Kasumi-1 (cell line): ENCODE data around the gene JAG2.
A peak's percentile ranks its signal among the peaks of the same experiment; 100 is the strongest.

ENCODE experiments used
- DNase-seq, 2 experiments: peaks; one replicate each; lab custom pipeline; 2025; lab: John Stamatoyannopoulos, UW

The JAG2 gene

DNA sequence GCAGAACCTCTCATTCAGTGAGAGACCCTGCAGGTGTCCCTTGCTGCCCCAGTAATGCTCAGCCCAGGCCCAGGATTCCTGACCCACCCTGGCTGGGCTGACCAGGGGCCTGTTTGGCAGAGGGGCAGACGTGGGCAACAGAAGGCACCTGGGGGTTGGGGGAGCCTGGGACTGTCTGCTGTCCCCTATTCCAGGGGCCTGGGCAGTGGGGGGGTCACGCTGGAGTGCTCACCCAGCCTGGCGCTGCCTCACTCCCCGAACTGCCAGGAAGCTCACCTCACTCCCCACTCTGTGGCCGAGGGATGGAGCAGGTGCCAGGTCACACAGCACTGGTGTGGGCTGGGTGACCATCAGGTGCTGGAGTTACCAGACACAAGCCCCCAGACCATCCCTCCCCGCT is 35.1 kb upstream of the JAG2 start:
- DNase-seq: no peak

DNA sequence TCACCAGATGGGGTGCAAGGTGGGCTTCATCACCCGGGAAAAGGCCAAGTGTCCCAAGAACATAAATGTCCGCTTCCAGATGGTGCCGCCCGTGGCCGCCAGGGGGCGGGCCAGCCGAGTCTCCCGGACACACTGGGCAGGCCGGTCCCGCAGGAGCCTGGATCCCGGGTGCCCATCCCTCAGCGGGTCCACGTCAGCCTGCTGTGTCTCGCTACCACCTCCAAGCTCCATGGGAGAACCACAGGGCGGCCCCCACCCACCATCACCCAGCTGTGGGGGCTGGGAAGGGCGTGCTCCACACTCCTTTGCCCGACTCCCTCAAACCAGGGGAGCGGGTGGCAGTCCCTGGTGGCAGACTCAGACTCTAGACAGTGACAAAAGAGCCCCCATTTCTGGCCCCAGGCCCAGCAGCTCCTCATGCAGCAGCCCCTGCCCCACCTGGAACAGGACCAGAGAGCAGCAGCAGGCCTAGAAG is 34.5 kb upstream of the JAG2 start:
- DNase-seq: peak; percentile 22 to 37

DNA sequence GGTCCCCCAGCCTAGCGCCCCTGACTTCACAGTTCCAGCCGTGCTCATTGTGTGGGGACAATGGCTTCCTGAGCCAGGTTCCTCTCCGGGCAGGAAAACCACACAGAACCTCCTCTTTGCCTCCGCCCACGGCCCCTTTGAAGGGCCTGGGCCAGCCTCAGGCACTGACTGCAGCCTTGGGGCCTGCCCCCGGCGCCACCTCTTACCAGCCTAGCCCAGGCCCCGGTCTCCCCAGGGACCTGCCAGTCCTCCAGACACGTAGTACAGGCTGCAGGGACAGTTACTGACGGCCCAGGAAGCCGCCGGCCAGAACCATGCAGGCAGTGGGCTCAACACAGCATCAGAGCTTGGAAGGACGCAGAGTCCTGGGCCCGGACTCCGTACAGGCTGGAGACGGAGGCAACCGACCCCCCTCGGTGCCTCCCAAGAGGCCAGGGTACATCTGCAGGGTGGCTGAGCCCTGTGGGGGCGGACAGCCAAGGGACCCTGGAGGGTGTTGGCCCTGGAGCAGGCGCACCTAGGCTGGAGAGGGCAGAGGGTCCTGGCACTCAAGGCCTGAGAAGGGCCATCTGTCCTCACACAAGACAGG is 33.4 kb upstream of the JAG2 start:
- peak; percentile 80 to 83 for DNase-seq

DNA sequence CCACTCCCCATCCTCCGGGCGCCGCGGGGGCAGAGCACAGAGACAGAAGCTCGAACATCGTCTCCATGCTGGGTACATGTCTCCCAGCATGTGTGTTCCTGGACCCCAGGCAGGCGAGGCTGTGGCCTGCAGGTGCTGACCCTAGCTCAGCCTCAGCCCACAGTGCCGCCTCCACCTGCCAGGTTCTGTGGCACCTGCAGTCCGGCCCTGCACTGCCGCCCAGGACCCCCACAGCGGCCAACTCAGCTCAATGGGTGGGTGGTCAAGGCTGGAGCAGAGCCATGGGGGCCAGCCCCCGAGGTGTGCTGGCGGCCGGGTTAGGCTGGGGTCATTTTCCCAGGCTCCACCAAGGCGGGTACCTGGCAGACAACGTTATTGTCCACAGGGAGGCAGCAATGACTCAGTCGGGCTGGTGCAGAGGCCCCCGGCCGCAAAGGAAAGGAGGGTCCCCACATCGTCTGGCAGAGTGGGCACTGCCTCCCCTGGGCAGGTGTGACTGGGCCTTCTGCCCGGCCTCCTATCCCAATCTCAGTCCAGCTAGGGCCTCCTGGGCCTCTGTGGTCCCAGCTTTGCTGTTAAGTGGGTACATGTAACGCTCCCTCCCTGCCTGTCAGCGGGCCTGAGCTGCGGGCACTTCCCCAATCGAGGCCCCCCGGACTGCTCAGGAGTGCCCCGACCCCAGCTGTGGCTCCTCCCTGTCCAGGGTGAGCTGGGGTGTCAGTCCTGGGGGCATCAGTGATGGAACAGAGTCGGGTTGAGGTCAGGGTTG is 32.8 kb upstream of the JAG2 start:
- peak; percentile 64 to 70 for DNase-seq

DNA sequence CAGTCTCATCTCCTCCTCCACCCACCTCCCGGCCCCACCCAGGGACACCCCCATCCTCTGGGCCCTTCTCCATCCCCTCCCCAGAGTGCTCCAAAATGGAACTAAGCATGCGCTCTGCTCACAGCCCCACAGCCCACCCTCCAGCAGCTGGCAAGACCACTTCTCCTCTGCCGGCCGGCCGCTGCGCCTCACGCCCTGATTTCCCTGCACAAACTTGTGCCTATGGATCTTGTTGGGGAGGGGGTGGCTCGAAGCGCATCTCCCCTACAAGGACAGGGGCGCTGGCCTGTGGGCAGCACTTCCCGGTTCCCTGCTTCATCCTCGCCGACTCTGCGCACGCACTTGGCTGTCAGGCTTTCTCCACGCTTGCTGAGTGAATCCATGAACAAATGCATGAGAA is 32.1 kb upstream of the JAG2 start:
- no peak for DNase-seq

DNA sequence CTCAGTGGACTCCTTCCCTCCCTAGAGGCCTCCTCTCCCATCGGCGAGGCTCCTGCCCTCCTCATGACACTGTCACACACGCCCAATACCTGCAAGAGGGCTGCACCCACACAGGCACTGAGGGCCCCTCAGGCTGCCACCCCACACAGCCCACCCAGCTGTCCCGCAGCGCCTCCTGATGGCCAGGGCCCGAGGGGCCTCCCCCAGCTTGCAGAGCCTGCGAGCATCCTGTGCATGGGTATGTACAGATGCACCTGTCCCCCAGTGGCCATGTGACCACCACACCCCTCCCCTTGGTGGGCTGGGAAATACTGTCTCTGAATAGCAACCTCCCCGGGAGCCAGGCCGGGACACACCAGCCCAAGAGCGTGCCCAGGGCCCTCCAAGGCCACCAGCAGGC is 31.5 kb upstream of the JAG2 start:
- DNase-seq: no peak

DNA sequence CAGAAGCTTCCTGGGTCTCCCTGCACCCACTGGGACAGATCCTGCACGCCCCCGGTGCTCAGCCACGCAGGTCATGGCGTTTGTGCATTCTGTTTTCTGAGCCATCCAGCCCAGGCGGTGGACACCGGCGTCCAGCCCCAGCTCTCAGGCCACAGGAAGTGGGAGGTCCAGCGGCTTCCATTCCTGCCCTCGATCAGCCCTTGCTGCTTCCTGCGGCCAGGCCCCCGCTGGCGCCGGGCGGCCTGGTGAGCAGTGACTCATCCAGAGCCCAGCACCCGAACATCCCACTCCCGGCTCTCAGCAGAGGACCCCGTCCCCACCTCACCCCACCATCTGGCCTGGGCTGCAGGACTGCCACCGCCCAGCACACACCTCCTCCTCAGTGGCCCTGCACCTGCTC is 30.5 kb upstream of the JAG2 start:
- DNase-seq: no peak

DNA sequence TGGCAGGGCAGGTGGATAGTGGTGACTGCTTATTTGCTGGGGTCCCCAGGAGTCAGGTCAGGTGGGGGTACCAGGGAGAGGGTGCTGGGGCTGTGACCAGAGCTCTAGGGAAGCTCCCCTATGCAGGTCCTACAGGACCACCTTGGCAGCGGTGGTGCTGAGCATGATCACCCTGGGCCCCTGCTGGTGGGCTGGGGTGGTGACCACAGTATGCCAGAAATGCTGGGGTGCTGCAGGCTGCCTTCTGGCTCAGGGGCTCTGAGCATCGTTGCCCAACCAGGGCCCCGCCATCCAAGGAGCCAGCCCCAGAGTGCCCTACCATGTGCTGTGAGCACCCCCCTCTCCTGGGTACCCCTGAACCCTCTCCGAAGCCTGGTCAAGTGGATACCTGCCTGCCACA is 30.0 kb upstream of the JAG2 start:
- no peak for DNase-seq

DNA sequence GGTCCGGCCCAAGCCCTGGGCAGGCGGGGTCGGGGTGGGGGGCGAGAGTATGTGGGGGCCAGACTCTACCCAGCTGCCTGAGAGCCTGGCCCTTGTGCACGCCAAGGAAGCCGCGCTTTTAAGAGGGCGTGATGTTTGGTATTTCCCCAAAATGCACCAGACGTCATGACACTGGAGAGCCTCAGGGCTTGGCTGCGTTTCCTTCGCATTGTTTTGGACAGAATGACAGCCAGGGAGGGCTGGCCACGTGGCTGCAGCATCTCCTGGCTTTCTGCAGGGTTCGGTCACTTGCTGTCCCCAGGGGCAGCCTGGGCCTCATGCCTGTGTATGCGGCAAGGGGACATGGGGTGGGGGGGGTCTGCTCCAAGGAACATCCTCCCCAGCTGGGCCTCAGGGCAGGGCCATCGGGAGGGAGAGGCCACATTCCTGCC is 28.6 kb upstream of the JAG2 start:
- peak in 1 of 2 experiments; percentile 15 for DNase-seq

DNA sequence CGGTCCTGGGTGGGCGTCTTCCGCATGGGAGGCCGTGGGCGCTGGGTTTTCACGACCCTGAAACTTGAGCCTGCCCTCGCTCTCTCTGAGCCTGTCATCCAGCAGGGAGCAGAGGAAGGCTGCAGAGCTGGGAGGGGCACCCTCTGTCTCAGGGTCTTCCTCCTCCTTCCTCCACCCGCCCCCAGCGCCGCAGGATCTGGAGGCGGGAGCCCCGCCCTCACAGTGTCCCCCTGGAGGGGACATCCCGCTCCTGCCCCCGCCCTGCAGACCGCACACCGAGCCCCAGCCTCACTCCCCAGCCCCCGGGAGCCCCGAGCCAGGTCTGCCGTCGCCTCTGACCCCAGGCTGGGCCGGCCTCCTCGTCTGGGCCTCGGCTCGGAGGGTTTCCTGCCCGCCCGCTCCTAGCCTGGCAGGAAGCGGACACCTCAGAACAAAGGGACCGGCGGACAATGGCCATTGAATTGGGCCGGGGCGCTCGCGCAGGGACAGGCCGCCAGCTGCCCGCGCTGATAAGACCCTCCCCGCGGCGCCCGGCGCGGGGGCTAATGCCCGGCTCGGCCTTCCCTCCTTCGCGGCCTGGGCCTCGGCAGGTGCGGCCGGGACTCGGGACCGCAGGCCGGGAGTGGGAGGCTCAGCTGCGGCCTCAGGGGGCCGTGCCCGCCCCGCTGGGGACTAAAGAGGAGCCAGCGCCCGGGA is 27.8 kb upstream of the JAG2 start:
- DNase-seq: no peak

DNA sequence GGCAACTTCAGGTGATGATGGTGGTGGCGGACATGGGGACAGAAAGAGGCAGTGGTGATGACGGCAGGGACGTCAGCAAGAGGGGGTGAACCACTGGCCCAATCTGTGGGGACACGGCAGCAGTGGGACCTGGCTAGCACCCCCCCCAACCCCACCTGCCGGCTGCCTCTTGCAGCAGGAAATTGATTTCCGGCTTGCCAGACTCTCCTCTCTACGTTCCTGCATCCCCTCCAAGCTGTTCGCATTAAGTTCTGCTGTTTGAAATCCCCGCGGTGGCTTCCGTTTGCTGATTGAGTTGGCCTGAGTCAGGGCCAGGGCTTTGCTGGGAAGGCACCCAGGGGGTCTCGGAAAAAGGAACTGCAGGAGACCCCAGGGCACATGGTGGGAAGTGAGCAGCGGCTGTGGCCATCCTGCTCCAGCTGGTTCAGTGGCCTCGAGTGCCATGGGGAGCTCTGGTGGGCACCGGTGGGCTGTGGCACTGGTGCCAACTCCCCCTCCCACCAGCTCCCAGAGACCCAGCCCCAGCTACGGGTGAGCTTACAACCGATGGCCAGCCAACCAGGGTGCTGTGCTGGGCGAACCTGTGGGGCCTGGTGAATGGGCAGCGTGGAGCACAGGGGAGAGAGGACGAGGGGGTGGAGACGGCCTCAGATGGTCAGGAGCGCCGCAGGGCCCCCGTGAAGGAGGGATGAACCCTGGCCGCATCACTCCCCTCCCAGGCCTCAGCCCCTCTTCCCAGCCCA is 27.1 kb upstream of the JAG2 start:
- DNase-seq: peak; percentile 33 to 37

DNA sequence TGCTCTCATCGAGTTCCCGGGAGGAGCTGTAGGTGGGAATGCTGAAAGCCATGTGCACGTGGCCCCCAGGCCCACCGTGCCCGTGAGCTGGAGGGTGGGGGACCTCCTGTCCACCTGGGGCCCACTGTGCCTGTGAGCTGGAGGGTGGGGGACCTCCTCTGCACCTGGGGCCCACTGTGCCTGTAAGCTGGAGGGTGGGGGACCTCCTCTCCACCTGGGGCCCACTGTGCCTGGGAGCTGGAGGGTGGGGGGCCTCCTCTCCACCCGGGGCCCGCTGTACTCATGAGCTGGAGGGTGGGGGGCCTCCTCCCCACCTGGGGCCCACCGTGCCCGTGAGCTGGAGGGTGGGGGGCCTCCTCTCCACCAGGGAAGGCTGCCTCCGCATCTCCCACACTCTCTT is 26.5 kb upstream of the JAG2 start:
- DNase-seq: no peak

DNA sequence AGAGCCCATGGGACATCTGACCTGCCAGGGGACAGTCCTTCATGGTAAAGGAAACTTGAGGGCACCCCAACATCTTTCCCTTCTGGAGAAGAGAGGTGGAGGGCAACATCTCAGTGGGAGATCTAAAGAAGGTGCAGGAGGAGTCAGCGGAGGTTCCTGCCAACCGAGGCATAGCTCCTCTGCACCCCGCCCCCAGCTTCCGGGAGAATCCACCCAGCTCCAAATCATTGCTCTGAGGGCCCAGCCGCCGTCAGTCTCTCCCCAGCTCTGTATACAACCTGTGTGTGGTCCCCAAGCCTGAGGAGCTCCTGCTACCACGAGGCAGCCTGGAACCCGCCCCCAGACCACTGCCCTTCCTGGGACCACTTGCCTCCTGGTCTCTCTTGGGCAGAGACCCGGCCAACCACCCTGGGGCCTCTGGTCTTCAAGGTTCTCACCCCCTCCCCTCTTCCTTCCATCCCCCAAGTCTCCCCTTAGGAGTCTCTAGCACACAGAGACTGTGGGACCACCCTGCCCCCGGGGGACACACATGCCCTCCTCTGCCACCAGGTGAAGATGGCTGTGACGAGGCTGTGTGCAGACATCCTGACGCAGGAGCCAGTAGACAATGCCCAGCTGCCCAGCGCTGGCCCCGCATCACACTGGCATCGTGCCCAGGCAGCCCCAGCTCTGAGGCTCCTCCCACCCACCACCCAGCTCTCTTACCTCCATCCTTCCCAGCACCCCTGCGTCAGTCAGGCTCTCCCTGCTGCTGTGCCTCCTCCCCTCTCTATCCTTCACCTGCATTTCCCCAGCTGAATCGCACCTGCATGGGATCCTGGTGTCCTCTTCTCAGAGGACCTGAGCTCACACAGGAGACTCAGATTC is 25.6 kb upstream of the JAG2 start:
- no peak for DNase-seq

DNA sequence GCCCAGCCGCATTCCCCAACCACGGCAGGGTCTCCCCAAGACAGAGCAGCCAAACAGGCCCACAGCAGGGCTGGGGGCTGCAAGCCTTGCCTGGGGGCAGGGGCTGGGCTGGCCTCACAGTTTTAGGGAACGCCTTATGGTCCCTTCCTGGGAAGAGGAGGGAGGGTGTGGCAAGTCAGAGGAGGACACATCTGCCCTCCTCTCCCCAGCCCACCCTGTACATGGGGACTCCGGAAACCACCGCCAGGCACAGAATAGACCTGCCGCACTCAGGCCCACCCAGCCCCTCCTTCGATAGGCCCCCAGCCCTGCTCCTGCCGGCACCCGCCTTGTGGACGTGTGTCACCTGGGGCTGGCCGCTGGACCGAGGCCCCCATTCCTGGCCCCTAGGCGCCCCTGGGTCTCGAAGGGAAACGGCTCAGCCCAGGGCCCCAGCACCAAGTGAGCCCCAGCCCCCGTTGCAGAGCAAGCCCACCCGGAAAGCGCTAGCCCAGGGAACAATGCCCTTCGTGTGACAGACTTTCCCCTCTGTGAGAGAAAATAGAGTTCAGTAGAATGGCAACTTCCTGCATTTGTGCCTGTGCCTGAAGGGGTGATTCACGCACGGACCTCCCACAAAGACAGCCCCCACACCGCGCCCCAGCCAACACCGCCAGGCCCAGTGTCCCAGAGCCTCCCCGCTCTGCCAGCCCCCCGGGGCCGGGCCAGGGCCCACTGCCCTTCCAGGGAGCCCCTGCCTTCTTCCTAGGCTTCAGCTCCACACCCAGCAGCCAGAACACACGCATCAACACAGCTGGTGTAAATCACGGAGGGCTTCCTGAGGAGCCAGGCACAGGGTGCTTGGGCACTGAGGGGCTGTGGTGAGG is 24.5 kb upstream of the JAG2 start:
- peak; percentile 40 to 50 for DNase-seq

DNA sequence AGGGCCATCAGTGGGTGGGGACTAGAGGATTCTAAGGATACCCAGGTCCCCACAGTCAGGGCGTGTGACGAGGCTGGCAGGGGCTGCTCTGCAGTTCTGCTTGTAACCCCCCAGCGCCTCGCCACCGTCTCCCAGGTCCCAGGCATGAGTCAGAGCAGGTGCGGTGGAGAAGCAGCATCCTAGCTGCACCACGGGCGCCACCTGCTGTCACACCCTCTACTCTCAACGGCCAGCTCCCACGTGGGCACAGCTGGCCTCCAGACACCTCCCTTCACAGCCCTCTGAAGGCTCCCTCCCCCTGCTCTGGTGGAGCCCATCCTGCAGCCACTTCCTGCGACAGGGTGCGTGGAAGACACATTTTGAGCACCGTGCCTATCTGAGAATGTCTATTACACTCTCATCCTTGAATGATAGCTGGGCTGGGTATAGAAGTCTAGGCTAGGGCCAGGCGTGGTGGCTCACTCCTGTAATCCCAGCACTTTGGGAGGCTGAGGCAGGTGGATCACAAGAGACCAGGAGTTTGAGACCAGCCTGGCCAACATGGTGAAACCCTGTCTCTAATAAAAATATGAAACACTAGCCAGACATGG is 19.5 kb upstream of the JAG2 start:
- DNase-seq: no peak

DNA sequence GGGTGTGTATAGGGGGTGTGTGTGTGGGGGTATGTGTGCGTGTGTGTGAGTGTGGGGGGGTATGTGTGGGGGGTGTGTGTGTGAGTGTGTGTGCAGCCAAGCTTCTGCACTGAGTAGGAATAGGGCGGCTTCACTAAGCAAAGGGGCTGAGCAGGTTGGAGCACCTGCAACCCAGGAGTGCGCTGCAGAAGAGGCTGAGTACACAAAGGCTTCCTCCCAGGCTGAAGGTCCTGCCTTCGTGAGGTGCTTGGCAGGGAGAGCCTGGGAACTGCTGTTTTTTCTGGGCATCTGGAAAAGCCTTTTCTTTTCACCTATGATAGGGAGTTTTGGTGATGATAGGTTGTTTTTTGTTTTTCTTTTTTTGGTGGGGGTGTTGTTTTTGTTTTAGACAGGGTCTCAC is 18.5 kb upstream of the JAG2 start:
- no peak for DNase-seq

DNA sequence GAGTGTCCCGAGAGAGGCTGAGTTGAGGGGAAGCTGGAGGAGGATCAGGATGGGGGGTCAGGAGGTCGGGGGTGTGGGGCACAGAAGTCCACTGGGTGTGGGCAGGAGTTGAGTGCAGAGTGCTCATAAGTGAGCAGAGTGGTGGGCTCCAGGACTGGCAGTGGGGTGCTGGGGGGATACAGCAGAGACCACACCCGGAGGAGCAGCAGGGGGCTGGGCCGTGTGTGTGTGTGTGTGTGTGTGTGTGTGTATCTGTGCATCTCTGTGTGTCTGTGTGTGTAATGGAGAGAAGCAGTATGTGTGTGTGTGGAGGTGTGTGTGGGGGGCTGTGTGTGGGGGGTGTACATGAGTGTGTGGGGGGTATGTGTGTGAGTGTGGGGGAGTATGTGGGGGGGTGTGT is 17.4 kb upstream of the JAG2 start:
- DNase-seq: no peak

DNA sequence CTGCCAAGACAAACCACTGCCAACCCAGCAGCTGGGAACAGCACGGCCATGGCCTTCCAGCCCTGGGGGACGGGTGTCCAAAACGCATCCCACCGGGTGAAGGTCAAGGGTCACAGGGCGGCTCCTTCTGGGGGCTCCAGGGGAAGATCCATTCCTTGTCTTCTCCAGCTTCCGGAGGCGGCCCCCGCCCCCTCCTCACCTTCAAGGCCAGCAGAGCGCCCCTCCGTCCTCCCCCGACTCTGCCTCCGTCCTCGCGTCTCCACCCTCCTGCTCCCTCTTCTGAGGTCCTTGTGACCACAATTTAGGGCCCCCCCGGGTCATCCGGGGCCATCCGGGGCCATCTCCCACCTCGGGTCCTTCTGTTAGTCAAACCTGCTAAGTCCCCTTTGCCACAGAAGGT is 16.4 kb upstream of the JAG2 start:
- DNase-seq: no peak

DNA sequence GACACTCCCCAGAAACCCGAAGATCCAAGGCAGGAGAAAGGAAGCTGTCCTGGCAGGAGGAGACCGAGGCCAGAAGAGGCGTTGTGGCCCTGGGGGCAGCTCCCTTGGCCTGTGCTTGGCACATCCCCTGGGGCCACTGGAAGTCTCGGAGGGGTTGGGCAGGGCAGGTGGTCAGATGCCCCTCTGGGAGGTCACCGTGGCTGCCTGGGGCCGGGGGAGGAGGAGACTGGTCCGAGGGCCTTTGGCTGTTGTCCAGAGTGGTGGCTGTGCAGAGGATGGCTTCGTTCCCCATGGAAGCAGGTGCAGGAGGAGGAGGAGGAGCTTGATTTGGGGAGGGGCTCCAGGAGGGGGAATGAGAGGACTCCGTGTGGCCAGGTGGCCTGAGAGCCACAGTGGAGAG is 15.9 kb upstream of the JAG2 start:
- DNase-seq: no peak
